ENCODE measurements around the gene NEURL1B. TPM values are rescaled to one million over a fixed set of nuclear protein-coding genes. Genes with fewer than 3 reads are reported as not detected.
"Not testable (repeated sequence)": the region's sequence is repeated elsewhere in the genome, so short reads cannot be mapped to it uniquely, and the experiment has no call there.

The NEURL1B gene
- total and polyA plus RNA-seq, 11 donors, result 11.8 to 47.1 (median 25.8) TPM

- ATAC-seq, H3K27me3 ChIP-seq, DNase-seq: not testable (repeated sequence)
- intact Hi-C loops (cut with DNase I), result loop anchor here in 2 of 10 donors (2.0 to 5.0 kb wide), 2 partner anchors 17 to 35 kb away; partner anchors contain the start of gene NEURL1B (in 1 of the 2)
- WGBS, 4 donors, result 52 to 66% (median 59%) methylated on average over 17 of the region's 17 CpGs
- peaks cover 19 to 90% (median 65%) of the 10 kb centered on the region in 12 donors for H3K4me1 ChIP-seq
- H3K9me3 ChIP-seq, result peaks cover 0 to 14% (median 5%) of the 10 kb centered on the region in 12 donors
- H3K27ac ChIP-seq, result peak overlapping the region; percentile 75 to 98 (median 89)
- H3K36me3 ChIP-seq, result peaks cover 0 to 35% (median 4%) of the 10 kb centered on the region in 9 donors
- H3K4me3 ChIP-seq, result peak overlapping the region in 3 of 12 donors; percentile 3 to 21 (median 16)
Measured at GRCh38 chr5:172657524-172658233, 16.6 kb downstream of the NEURL1B start.

- intact Hi-C loops (cut with DNase I), result loop anchor here in 2 of 10 donors (2.0 to 5.0 kb wide), 2 partner anchors 18 to 34 kb away; partner anchors contain the start of gene NEURL1B (in 1 of the 2)
- H3K27ac ChIP-seq, result peak overlapping the region; percentile 75 to 98 (median 89)
- 50 to 64% (median 60%) methylated on average over 7 to 8 of the region's 8 CpGs for WGBS, 4 donors
- H3K4me1 ChIP-seq, result peaks cover 19 to 90% (median 65%) of the 10 kb centered on the region in 12 donors
- H3K36me3 ChIP-seq, result peaks cover 0 to 35% (median 4%) of the 10 kb centered on the region in 9 donors
- DNase-seq (no peak), ATAC-seq (no peak)
- peak overlapping the region in 3 of 12 donors; percentile 0 to 21 (median 1) for H3K4me3 ChIP-seq
- TF ChIP-seq POLR2A (IDR thresholded peaks at IDR 0.05), result no peak
- TF ChIP-seq CTCF (IDR thresholded peaks at IDR 0.05), result no peak
- H3K9me3 ChIP-seq, result peaks cover 0 to 14% (median 5%) of the 10 kb centered on the region in 12 donors
- H3K27me3 ChIP-seq, result no peaks in the 10 kb centered on the region
Measured at GRCh38 chr5:172658391-172658790, 17.3 kb downstream of the NEURL1B start.

GRCh38 chr5:172658961-172659501 is 18.0 kb downstream of the NEURL1B start:
- Histone ChIP-seq H3K4me1 (peaks cover 19 to 89% (median 70%) of the 10 kb centered on the region in 12 donors), H3K4me3 (no peak overlapping the region), H3K27me3 (no peaks in the 10 kb centered on the region), H3K9me3 (peaks cover 0 to 14% (median 5%) of the 10 kb centered on the region in 12 donors), H3K27ac (peak overlapping the region; percentile 75 to 98 (median 89)), H3K36me3 (peaks cover 0 to 35% (median 4%) of the 10 kb centered on the region in 9 donors)
- TF ChIP-seq POLR2A (IDR thresholded peaks at IDR 0.05), result no peak
- no peak for TF ChIP-seq CTCF (IDR thresholded peaks at IDR 0.05)
- DNase-seq (peak; percentile 62 to 90 (median 80)), ATAC-seq (peak; percentile 49 to 83 (median 78))
- 21 to 35% (median 25%) methylated on average over 7 of the region's 7 CpGs for WGBS, 4 donors
- intact Hi-C loops (cut with DNase I), result loop anchor here in 2 of 10 donors (2.0 to 5.0 kb wide), 2 partner anchors 18 to 33 kb away; partner anchors contain the start of gene NEURL1B (in 1 of the 2)

GRCh38 chr5:172659570-172659908 is 18.5 kb downstream of the NEURL1B start:
- Histone ChIP-seq H3K27me3 (no peaks in the 10 kb centered on the region), H3K4me1 (peaks cover 19 to 92% (median 74%) of the 10 kb centered on the region in 12 donors), H3K9me3 (peaks cover 0 to 14% (median 5%) of the 10 kb centered on the region in 12 donors), H3K4me3 (no peak overlapping the region), H3K36me3 (peaks cover 0 to 35% (median 4%) of the 10 kb centered on the region in 9 donors), H3K27ac (peak overlapping the region; percentile 75 to 98 (median 89))
- TF ChIP-seq CTCF (IDR thresholded peaks at IDR 0.05) (no peak), POLR2A (IDR thresholded peaks at IDR 0.05) (no peak)
- intact Hi-C loops (cut with DNase I), result loop anchor here in 2 of 10 donors (2.0 to 5.0 kb wide), 2 partner anchors 19 to 33 kb away; partner anchors contain the start of gene NEURL1B (in 1 of the 2)
- DNase-seq (no peak), ATAC-seq (peak in 1 of 4 donors; percentile 50)

Data from heart left ventricle (tissue), 16 donors.